HuH-7.5 (cell line): Measurements from ENCODE around the gene TRPV6.

ENCODE experiments used
- DNase-seq: peaks from one replicate; pipeline ENCODE4 v3.0.0; 2011; ENCODE audit warnings: low spot score

TRPV6 gene

DNA sequence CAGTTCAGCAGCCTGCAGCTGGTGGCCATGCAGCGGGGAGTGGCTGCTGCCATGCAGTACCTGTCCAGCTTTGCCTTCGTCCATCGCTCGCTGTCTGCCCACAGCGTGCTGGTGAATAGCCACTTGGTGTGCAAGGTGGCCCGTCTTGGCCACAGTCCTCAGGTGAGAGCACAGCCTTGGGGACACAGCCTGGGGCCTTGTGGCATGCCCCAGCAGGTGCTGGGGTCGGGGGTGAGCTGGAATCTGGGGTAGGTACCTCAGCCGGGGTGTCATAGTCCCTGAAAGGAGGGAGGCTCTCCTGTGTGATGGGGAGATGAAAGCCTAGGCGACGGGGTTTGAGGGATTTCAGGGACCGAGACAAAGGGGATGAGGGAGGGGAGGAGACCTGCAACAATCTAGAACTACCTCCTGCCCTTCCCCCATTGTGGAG is 16.5 kb downstream of the TRPV6 start:
- DNase-seq = no peak

DNA sequence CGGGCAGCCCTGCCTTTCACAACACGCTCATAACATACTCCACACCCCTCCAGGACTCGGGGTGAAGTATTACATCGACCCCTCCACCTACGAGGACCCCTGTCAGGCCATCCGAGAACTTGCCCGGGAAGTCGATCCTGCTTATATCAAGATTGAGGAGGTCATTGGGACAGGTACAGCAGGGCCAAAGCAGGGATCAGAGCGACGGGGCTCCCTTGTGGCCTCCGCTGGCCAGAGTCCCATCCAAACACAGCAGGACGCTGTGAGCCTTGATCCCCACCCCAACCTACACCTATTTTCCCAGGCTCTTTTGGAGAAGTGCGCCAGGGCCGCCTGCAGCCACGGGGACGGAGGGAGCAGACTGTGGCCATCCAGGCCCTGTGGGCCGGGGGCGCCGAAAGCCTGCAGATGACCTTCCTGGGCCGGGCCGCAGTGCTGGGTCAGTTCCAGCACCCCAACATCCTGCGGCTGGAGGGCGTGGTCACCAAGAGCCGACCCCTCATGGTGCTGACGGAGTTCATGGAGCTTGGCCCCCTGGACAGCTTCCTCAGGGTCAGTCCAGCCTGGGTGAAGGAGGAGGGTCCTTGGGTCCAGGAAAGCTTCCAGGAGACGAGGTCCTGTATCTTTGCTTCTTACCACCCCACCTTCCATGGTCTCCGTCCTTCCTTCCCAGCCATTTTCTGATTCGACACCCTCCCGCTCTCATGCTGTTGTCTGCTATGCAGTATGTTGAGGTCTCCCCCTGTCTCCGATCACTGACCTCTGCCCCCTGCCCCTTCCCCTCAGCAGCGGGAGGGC is 17.2 kb downstream of the TRPV6 start:
- no peak for DNase-seq

DNA sequence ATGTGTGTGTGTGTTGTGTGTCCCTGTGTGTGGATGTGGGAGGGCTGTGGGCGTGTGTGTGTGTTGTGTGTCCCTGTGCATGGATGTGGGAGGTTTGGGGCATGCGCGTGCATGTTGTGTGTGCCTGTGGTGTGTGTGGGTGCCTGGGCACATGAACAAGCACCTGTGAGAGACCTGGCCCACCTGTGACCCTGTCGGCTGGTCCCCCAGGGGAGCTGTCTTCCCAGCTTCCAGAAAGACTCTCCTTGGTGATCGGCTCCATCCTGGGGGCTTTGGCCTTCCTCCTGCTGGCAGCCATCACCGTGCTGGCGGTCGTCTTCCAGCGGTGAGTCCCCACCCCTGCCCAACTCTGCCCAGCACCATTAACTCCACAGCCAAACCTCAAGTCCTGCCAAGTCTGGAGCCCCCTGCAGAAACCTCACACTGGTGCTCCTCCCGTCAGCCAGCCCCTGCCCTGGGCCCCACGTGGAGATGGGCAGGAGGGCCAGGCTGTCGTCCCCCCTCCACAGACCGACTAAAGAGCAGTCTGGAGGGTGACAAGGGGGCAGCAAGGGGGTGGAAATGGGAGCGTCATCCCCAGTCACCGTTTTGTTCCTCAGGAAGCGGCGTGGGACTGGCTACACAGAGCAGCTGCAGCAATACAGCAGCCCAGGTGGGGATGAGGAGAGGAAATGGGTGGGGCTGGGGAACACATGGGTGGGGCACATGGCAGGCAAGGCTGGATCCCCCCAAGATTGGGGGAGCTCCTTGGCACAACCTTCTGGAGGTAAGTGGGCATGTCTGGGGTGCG is 18.0 kb downstream of the TRPV6 start:
- DNase-seq = no peak

DNA sequence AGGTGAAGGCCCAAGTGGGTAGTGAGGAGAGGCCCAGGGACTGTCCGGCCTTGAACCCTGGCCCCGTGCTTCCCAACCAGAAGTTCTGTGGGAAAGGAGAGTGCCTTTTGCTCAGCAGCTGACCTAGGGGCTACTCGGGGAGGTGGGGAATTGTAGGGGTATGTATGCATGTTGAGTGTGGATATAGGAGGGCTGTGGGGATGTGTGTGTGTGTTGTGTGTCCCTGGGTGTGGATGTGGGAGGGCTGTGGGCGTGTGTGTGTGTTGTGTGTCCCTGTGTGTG is 18.5 kb downstream of the TRPV6 start:
- DNase-seq = no peak

GRCh38 chr7:142866361-142867096 is 19.0 kb downstream of the TRPV6 start:
- DNase-seq = peak; percentile 65

DNA sequence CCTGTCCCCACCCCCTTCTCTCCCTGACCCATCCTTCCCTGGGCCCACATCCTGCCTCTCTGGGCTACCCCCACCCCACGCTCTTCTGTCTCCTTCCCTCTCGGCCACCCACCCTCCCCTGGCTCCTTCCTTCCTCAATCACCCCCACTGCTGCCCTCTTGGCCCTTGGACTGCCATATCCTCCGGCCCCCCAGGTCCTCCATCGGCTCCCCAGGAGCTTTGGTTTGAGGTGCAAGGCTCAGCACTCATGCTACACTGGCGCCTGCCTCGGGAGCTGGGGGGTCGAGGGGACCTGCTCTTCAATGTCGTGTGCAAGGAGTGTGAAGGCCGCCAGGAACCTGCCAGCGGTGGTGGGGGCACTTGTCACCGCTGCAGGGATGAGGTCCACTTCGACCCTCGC is 19.8 kb downstream of the TRPV6 start:
- DNase-seq = no peak

- DNase-seq = no peak
These were observed 20.4 kb downstream of the TRPV6 start for GRCh38 chr7:142864980-142865747.

- no peak for DNase-seq
These were observed 21.5 kb downstream of the TRPV6 start for GRCh38 chr7:142863891-142864685.

- DNase-seq = no peak
These were observed 22.7 kb downstream of the TRPV6 start for GRCh38 chr7:142862786-142863400.

- DNase-seq = no peak
These were observed 23.2 kb downstream of the TRPV6 start for GRCh38 chr7:142862351-142862750.

DNA sequence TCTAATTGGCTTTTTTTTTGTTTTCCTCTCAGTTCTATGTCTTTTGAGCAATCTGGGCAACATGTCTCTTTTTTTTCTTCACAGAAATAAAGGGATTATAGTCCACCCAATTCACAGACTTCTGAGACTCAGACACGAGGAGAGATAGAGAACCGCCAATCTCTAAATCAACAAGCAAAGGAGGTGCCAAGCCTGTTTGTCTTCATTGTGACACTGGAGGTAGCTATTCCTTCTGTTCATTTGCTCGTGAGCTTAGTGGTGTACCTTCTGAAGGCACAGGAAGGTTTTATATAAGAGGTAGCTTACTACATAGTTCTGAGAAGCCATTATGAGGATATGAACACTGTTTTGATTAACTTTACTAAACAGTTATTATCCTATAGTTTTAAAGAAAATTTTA is 24.6 kb downstream of the TRPV6 start:
- DNase-seq = no peak

GRCh38 chr7:142859829-142860228 is 25.7 kb downstream of the TRPV6 start:
- DNase-seq = no peak

DNA sequence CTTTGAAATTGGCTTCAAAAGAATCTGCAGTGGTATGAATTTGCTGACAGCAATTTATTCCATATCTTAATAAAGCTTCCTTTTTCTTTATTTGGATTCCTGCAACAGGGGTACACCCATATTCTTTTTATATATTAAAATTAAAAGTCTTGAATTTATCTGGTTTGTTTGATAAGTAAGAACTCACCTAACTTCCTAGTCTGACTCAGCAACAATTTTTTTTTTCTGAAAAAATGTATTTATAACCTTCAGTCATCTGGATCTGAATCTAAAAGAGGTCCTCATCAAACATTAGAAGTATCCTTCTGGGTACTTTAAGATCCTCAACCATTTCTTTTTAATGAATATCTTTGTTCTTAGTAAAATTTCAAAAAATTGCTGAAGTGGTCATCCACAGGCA is 26.1 kb downstream of the TRPV6 start:
- no peak for DNase-seq

GRCh38 chr7:142857625-142858024 is 27.9 kb downstream of the TRPV6 start:
- no peak for DNase-seq

- no peak for DNase-seq
These were observed 28.8 kb downstream of the TRPV6 start for GRCh38 chr7:142856565-142857245.

- DNase-seq = no peak
These were observed 29.6 kb downstream of the TRPV6 start for GRCh38 chr7:142855756-142856564.

DNA sequence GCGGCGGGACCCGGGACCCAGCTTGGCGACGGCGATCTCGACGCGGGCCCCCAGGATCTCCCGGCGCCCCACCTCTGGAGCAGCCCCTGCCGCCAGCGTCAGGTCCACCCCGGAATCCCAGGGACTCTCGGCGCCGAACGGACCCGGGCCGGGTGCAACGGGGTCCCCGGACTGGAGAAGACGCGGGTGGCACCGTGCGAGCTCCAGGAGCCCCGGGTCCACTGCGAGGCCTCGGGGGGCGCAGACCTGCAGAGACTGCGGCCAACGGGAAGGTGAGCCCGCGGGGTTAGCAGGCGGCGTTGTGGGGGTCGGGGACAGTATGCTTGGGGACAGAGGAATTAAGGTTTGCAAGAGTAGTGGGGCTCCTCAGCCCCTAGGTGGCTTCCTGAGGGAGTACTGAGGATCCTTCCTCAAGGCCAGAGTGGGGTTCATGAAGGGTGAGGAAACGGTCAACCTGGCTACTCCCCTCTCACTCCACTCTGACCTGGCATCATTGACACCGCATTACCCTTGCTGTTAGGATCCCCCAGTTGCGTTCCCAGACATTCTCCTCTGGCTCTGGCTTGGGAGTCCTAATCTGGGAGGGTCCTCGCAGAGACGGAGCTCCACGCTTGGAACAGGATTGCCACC is 30.3 kb downstream of the TRPV6 start:
- no peak for DNase-seq

- peak; percentile 48 for DNase-seq
These were observed 31.0 kb downstream of the TRPV6 start, which contains the start of gene EPHB6 for GRCh38 chr7:142854372-142855113. Gene EPHB6, plus strand, starts transcription at chr7:142855076. Its CDS starts 8,152 bp downstream, at chr7:142863228.
